SH-SY5Y (cell line): ENCODE data around the gene NKAIN4.

Experiments used
- GATA2 ChIP-seq: IDR thresholded peaks from 2 replicates; pipeline ENCODE4 v1.6.1; 2011; ENCODE audit warnings: mild to moderate bottlenecking, low read depth, low read length
- GATA3 ChIP-seq: IDR thresholded peaks from 2 replicates; pipeline ENCODE4 v1.6.1; 2011; ENCODE audit warnings: low read depth, mild to moderate bottlenecking, low read length, moderate library complexity

NKAIN4 gene

DNA sequence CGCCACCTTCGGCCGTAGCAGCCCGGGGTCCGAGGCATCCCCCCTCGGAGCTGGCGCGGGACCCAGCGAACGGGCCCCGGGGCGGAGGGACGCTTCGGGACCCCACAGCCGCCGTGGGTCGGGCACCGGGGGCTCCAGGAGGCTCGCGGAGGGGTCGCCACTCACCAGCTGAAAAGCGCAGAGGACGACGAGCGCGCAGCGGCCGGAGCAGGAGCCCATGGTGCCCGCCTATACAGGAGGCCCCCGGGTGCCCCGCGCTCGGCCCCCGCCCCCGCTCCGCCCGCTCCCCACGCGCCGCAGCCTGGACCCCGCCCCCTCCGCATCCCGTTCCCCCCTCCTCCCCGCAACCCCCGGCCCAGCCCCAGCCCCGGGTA lies at the start of gene NKAIN4:
Gene NKAIN4, minus strand, starts transcription at position 232 of the 374 bp plus-strand sequence. Its CDS starts 13 bp downstream, at position 219.
- no peak for TF ChIP-seq GATA3

DNA sequence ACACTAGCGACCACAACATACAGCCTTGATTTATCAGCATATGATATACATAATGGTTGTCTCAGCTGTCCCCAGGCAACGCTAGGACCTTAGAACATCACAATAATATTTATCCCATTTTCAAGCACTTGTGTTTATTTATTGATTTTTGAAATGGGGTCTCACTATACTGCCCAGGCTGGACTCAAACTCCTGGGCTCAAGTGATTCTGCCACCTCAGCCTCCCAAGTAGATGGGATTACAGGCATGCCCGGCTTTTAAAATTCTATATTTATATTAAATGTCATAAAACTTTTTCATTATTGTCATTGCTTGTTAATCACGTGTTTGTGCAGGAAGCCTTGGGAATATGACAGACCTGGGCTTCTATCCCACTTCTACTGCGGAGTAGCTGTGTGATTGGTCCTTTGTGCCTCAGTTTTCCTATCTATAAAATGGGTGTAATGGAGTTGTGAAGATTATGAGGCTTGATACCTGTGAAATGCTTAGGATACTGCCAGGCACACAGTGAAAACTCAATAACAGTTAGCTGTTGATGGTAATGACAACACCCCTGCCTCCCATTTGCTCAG lies 48.9 kb upstream of the NKAIN4 start:
- TF ChIP-seq GATA3: no peak
- no peak for TF ChIP-seq GATA2

DNA sequence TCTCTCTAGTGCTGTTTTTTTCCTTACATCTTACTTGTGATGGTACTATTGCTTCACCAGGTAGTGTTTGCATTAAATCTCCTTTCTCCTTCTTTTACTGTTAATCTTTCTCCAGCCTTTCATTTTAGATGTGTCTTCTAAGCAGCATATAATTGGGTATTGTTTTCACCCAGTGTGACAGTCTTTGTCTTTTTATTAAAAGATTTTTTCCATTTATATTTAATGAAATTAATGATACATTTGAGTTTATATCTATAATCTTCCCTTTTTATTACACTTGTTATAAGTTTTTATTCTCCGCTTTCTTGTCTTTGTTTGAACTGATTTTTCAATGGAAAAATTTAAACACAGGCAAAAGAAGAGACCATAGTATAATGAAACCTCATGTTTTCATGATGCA lies 47.4 kb upstream of the NKAIN4 start:
- TF ChIP-seq GATA3: no peak
- no peak for TF ChIP-seq GATA2

DNA sequence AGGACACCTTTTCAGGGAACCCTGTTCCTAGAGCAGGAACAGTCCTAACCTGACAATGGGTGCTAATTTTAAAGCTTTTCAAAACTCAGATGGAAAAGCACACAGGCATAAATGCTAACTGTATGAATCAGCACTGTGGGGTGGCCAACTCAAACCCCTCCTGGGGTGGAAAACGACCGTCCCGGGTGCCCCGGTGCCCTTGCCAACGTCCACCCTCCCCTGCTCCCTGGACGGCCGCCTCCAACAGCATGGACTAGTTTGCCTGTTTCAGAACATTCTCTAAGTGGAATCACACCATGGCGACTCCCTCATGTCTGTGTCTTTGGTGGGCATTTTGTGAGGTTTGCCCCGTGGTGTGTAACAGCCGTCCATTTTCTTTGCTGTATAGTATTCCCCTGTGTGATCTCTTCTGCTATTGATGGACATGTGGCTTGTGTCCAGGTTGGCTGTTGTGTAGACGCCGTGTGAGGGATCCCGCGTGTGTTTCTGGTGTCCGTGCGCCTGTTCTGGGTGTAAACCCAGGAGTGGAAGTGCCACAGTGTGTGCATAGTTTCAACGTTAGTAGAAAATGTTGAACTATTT lies 44.6 kb upstream of the NKAIN4 start:
- TF ChIP-seq GATA3 (no peak), GATA2 (no peak)

DNA sequence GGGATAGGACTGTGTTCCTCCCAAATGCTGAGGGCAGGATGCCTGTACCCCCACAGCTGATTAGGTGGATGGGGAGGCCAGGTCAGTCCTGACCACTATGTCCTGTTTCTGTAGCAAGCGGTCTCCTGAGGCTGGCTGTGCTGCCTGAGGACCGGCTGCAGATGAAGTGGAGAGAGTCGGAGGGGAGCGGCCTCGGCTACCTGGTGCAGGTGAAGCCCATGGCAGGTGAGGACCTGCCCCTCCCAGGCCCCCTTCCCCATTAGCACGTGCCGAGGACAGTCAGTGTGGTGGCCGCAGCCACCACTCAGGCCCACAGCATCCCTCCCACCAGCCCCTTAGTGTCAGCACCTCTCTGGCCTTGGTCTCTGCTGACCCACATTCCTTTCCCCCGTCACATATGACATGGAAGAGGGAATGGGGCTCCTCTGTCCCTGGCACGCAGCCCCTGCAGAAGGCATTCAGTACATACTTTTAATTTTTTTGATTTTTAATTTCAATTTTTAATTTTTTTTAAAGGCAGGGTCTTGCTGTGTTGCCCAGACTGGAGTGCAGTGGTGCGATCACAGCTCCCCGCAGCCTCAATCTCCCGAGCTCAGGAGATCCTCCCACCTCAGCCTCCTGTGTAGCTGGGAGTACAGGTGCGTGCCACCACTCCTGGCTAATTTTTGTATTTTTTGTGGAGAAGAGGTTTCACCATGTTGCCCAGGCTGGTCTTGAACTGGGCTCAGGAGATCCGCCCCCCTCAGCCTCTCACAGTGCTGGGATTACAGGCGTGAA lies 43.7 kb upstream of the NKAIN4 start:
- no peak for TF ChIP-seq GATA2
- TF ChIP-seq GATA3: no peak

DNA sequence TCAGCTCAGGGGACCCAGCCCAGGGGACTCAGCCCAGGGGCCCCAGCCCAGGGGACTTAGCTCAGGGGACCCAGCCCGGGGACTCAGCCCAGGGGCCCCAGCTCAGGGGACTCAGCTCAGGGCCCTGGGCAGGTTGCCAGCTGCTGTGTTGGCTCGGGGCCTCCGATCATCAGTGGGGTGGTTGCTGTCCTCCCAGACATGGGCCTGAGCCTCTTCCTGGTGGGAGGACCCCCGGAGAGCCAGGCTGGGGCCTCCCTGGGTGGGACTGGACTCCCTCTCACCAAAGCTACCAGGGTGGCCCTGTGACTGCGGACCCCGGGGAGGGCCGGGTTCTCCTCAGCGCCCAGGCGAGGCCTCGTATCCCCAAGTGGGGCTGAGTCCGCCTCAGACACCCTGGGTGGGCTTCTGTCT lies 43.1 kb upstream of the NKAIN4 start:
- TF ChIP-seq GATA3 (no peak), GATA2 (no peak)

DNA sequence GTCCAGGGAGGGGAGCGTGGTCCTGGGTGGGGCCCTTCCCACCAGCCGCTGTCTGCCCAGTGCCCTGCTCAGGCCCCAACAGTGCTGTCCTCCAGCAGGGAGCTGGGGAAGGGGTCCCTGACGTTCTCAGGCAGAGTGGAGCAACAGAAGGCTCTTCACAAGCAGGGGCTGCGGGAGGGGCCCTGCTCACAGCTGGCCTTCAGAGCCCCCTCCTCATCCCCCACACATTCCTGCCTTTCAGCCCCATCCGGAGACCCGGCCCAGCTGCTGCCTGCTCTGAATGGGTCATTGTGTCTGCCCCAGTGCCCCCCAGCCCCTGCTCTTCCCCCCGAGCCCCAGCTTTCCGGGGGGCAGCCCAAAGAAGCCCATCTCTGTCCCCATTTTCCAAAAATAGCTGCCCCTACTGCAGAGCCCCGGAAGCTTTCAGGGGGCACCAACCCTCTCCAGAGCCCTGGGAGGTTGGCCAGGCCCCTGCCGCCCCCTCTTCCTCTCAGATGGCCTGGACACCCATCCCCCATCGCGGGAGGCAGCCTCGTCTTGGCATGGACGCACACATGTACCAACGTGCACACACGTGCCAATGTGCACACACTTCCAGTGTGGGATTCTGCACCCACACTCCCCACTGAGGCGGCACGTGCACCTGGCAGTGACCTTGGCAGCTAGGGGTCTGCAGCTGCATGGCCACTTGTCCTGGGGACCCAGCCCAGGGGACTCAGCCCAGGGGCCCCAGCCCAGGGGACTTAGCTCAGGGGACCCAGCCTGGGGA lies 42.5 kb upstream of the NKAIN4 start:
- TF ChIP-seq GATA2 (no peak), GATA3 (no peak)

DNA sequence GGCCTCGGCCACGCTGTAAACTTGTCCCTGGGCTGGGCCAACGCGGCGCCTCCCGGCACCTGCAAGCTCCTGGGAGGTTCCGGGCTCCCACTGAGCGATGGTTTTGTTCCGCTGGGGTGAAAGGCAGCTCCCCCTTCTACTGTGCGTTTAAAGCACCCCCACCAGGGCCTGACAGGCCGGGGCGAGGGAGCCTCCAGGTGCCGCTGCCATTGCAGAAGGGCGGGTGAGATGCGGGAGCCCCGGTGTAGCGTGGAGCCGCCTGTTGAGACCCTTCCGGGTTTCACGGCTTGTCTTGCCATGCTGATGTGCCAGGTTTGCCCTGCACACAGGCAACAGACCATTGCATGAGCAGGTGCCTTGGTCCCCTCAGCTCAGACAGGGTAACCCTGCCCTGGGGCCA lies 41.6 kb upstream of the NKAIN4 start:
- TF ChIP-seq GATA2 (no peak), GATA3 (no peak)

DNA sequence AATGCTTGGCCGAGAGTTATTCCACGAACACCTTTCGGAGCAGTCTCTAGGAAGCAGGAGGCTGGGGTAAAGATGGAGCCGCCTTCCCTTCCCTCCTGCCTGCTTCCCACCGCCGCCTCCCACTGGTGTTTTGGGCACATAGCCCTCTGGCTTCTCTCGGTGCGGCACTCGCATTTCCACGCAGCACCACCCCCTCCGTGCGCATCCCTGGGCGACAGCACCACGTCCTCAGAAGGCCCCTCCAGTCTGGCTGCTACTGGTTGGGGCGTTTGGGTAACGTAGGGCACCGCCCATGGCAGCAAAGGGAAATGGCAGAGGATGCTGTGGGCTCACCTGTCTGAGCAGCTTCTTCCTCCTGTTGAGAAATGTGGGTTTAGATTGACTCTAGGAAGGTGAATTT lies 41.2 kb upstream of the NKAIN4 start:
- TF ChIP-seq GATA2 (no peak), GATA3 (no peak)

DNA sequence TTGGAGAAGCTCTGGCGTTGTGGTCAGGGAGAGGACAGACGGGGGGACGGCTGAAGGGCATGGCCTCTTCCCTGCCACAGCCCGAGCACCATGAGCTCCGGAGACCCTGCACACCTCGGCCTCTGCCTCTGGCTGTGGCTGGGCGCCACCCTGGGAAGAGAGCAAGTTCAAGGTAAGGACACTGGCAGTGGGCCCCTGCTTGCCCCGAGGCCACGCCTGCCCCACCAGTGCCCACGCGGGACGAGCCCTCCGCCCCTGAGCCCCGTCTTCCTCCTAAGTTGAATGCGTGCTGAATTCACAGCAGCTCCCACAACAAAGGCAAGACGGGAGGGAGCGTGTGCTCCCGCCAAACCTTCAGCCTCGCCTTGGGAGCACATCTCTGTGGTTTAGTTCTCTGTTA lies 40.8 kb upstream of the NKAIN4 start:
- no peak for TF ChIP-seq GATA3
- TF ChIP-seq GATA2: no peak

DNA sequence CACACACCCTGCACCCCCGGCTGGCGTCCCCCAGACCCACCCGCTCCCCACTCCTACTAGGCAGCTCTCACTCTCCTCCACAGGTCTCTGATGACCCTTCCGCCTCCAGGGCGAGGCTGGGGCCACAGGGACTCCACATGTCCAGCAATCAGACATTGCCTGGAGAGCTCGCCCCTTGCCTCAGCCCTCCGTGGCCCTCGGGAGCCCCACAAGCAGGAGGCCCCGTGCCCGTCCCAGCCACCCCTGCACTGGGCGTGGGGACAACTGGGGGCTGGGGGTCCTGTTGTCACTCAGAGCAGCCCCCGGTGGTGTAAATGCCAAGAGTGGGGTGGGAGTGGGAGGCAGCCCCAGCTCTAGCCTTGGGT lies 40.3 kb upstream of the NKAIN4 start:
- no peak for TF ChIP-seq GATA3
- no peak for TF ChIP-seq GATA2

DNA sequence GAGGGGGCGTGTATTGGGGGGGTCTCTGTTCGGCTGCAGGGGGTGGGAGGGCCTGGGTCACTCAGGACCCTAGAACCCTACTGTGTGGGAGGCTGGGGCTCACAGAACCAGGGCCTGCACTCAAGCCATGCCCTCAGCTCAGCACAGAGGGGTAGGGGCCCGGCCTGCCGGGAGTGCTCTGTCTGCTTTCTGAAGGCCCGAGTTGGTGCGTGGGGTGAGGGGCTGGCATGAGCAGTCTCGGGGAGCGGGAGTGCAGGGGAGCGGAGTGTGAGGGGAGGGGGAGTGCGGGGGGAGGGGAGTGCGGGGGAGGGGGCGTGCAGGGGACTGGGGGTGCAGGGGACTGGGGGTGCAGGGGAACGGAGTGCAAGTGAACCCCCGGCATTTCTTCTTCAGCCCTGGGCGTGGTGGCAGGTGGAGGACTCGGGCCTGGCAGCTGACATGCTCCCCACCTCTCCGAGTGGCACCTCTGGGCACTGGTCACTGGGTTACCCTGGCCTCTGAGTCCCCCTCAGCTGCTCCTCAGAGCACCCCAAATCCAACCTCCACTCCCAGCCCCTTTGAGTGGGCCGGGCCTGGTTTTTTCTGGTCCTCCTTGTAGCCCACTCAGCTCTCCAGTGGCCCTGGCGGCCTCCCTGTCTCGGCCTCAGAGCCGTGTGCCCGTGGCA lies 39.7 kb upstream of the NKAIN4 start:
- TF ChIP-seq GATA3 (no peak), GATA2 (no peak)

DNA sequence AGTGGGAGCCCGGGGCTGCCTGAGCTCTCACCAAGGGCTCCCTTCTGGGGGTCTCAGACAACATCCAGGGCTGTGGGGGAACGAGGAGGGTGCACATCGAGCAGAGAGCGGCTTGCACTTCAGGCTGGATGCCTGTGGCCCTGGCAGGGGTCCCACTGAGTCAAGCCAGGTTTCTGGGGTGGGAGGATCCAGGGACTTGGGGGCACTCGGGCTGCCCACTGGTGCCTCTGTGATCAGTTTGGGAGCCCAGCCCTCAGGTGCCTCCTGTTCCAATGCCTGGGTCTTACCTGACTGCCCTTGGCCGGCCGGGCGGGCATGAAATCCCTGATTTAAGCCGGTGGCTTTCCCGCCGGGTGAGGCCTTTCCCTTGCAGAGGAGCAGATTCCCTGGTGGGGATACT lies 39.2 kb upstream of the NKAIN4 start:
- TF ChIP-seq GATA2 (no peak), GATA3 (no peak)

DNA sequence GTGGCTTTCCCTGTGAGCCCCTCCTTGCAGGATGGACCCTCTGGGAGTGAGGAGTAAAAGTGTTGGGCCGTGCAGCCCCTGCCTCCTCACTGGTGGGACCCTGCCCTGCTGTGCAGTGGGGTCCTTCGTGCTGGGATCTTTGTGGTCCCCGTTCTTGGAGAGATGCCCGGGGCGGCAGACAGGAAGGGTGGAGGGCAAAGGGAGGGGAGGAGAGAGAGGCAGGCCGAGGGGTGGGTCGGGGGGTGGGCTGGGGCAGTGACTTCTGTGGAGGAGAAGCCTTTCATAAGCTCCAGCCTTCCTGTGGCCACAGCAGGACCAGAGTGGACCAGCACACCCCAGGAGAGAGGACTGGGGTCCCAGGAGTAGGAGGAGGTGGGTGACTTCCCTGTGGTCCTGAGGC lies 38.6 kb upstream of the NKAIN4 start, which contains the start of gene COL20A1:
Gene COL20A1, plus strand, starts transcription at position 283 of the 400 bp plus-strand sequence. CDS start 1,922 bp downstream, outside the sequence.
- no peak for TF ChIP-seq GATA3
- TF ChIP-seq GATA2: no peak
